Hippocampal formation (tissue), 2 donors: ENCODE measurements around the gene RSPO3.

Experiments used
- DNase-seq, 2 donors: peaks; one replicate each; lab custom pipeline; 2025; lab: John Stamatoyannopoulos, UW

RSPO3 gene

DNA sequence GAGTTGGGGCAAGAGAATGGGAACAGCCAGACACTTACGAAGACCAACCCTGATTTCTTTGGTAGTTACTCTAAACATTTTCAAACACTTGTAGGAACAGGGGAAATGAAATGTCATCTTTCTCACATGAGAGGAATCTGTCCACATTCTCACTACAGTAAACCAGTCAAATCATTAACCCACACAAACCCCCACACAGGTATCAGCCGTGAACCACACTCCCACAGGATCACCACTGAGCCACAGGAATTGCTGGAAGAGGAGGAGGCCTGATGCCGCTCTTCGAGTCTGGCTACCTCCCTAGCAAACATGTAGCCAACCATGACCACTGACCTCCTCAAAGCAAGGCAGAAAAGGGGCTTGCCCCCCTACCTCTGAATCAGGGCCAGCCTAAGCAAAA is 6.9 kb upstream of the RSPO3 start:
- DNase-seq: no peak

- no peak for DNase-seq
Measured at GRCh38 chr6:127114214-127114760, 4.2 kb upstream of the RSPO3 start.

GRCh38 chr6:127115084-127115655 is 3.3 kb upstream of the RSPO3 start:
- DNase-seq: no peak

- DNase-seq: no peak
Measured at GRCh38 chr6:127115746-127116145, 2.7 kb upstream of the RSPO3 start.

DNA sequence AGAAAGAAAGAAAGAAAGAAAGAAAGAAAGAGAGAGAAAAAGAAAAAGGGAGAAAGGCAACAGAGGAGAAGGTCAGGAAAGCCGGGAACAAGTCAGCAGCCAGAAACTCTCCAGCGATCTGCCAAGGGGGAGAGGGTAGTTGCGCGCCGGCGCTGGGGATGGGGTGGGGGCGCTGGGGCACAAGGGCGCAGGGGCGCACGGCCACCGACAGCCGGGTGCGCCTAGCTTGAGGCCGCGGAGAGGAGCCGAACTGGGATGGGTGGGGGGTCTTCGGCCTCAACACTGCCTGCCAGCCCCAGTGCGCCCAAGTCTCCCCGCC is 533 bp upstream of the RSPO3 start:
- DNase-seq: no peak

- DNase-seq: no peak
Measured at GRCh38 chr6:127119102-127120022, 891 bp downstream of the RSPO3 start.

DNA sequence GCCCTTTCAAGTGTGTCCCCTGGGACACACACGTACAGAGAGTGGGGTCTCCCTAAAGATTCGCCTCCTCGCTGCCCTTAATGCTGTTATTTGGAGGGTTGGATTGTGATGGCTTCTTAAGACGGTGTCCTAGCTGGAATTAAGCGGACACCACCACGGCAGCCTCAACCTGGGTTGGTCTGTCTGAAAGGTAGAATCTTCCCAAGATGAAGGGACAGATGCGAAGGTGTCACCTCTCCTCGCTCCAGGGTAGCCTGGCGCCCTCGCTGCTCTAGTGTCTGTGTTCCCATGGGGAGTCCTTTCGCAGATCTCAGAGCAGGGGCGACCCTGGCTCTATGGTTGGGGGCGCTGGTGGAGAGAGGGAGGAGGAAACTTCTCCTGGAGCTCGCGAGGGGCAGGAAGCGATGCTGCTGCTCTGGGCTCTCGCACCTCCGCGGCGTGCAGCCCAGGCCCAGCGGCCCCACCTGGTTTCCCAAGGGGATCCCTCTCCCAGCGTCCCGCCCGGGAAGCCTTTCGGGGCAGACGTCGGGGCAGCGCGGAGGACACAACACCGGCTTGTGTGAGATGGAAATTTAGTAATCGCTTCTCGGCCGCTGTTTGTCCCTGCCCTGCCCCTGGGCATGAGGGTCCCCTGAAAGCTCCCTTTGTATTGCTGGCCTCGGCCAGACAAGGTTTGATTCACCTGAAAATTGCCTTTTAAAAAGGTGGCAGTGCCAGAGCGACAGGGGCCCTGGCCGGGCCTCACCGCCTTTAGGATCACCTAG is 1.7 kb downstream of the RSPO3 start:
- DNase-seq: no peak

- DNase-seq: peak; percentile 63 to 71
Measured at GRCh38 chr6:127120787-127121636, 2.5 kb downstream of the RSPO3 start.

DNA sequence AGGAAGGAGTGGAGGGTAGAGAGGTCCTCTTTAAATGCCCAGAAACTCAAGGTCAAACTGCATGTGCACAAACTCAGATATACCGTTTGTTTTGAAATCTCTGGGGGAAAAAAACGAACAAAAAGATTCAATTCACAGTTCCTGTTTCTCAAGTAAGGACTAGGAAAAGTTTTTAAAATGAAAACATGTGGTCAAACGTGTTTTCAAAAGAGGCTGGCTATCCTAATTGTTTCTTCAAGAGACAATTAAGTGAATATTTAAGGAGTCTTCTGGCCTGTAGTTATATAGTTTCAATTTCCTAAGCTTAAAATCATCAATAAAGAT is 3.1 kb downstream of the RSPO3 start:
- DNase-seq: no peak

GRCh38 chr6:127124172-127124571 is 5.7 kb downstream of the RSPO3 start:
- DNase-seq: no peak

- no peak for DNase-seq
Measured at GRCh38 chr6:127124680-127125079, 6.2 kb downstream of the RSPO3 start.

DNA sequence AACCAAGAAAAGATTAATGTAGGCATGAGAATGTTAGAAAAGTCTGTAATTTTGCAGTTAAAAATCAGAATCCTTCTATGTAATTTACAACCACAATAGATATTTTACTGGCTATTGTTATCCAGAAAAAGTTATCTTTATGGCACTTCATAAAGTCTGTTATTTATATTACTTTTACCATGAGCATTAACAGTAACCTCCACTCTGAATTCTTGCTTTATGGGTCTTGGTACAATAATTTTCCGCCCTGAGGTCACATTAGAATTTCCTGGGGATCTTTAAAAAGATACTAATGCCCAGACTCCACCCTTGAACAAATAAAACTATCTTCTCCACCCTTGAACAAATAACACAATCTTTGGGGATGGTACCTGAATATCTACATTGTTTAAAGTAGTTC is 9.6 kb downstream of the RSPO3 start:
- DNase-seq: no peak

DNA sequence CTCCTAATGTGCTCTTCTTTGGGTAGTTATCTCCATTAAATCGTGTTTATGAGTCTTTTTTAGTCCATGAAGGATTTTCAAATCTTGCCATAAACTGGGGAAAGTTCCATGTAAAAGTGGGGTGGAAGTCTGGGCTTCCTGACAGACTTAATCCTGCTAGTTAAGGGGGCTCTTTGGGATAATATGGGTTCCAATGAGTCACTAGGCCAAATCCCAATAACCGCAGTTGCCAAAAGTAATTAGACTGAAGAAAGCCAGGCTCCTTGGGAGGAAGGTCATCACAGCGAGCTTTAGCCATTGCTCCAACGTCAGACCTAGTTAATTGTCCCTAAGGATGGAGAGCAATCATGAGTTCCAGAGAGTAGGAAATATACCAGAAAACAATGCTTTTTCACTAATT is 10.8 kb downstream of the RSPO3 start:
- DNase-seq: no peak

DNA sequence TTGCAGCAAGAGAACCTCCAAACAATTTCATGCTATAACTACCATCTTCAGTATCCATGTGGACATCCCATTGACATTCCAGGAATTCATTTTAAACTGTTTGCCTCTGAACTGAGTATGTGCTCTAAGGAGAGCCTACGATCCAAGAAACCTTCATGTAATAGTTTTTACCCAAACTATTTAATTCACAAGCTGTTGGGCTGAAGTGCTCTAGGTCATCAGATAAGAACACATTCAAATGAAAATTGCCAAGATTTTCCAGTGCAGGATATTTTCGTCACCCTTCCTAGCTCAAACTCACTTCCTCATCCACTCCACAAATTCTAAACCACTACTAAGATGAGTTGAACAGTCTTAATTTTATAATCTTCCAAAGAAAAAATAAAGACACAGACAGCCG is 12.8 kb downstream of the RSPO3 start:
- no peak for DNase-seq

DNA sequence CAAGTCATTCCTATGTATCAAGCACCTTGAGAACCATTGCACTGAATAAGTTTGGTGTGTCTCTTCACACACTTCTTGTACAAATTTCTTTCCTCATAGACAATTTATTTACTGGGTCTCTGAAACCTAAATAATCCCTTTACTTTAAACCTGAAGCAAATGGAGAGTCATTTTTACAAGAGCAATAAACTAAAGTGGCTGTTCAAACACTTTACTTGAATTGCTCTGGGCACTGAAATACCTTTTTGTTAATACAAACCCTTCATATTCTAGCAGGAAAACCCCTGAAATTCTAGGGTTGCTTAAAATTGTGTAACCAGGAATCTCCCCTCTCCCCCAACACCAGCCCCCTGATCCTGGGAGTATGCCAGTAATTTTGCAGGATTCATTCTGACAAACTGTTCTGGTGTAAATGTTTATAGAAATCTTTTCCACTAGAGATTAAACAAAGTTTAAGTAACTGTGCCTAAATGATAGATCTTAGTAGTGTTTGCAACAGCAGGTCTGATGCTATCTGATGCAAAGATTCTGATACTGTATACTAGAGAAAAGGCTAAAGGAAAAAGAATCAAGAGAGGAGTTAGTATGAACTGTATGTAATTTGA is 13.4 kb downstream of the RSPO3 start:
- DNase-seq: no peak

- DNase-seq: no peak
Measured at GRCh38 chr6:127134136-127134535, 15.7 kb downstream of the RSPO3 start.

- no peak for DNase-seq
Measured at GRCh38 chr6:127136786-127137185, 18.3 kb downstream of the RSPO3 start.

GRCh38 chr6:127146932-127147331 is 28.5 kb downstream of the RSPO3 start:
- no peak for DNase-seq

DNA sequence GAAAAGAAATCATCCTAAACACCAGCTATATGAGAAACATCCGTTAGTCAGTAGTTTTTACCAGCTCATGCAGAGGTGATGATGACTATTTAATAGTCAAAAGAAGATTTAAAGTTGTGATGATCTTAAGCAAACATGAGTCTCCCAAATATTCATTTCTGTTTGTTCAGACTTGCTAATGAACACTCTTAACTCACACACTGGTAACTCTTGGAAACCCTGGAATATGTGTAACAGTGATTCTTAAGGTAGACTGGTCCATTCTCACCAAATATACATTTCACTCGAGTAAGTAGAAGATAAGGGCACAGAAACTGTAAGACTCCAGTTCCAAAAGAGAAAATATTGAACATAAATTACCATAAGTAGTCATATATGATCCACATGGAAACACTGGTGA is 29.1 kb downstream of the RSPO3 start:
- no peak for DNase-seq

DNA sequence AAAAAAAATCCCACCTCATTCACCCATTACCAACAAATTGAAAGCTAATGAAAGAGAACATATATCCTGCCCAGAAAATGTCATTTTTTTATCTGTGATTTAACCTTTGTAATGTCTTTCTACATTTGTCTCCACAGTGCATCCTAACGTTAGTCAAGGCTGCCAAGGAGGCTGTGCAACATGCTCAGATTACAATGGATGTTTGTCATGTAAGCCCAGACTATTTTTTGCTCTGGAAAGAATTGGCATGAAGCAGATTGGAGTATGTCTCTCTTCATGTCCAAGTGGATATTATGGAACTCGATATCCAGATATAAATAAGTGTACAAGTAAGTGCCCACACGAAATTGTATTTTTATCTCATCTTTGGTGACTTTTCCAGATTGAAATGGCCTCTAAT is 30.0 kb downstream of the RSPO3 start:
- DNase-seq: no peak

DNA sequence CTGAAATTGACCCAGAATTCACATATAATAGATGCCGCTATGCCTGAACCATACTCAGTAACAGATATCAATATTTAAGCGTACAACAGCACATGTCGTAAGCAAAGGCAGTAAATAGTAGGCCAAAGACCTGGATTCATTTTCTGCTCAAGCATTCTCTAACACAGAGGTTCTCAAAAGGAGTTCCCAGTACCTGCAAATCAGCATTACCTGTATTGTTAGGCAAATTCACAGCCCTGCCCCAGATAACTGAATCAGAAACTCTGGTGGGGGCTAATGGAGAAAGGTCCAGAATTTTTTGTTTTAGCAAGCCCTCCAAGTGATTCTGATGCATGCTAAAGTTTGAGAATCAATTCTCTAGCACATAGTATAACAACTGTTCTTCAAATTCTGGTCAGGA is 36.0 kb downstream of the RSPO3 start:
- no peak for DNase-seq

DNA sequence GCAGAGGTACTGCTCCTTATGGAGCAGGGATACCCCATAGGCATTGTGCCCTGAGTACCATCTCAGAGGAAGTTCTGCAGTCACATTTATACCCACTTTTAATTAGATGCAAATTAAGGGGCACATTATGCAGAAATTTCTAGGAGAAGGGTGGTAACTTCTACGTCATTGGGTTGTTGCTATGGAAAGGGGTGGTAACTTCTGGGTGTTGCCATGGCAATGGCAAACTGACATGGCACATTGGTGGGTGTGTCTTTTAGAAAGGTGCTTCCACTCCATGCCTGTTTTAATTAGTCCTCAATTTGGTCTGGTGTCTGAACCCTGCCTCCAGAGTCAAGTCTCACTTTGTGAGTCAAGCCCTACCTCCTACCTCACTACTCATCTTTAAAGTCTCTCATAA is 42.0 kb downstream of the RSPO3 start:
- no peak for DNase-seq
